GM23338 (cell line): ENCODE data around the gene AVPR1B.

Experiments used
- CREB1 ChIP-seq: fragments of 250-450 bp; sonication (Bioruptor Pico); IDR thresholded peaks from 2 replicates; pipeline ENCODE4 v1.5.0; 2020; ENCODE audit warnings: low read depth, mild to moderate bottlenecking, moderate library complexity
- EZH2phosphoT487 ChIP-seq: fragments of 200-600 bp; sonication (generic); IDR thresholded peaks from one replicate; pipeline ENCODE4 v1.8.1; 2018; ENCODE audit warnings: antibody characterized with exemption; ENCODE audit not compliant: unreplicated experiment
- POLR2AphosphoS5 ChIP-seq: IDR thresholded peaks from 2 replicates; pipeline ENCODE4 v1.6.1; 2016; ENCODE audit warnings: antibody characterized with exemption, low read depth
- TF ChIP-seq, protein P1 (sequence below), 2 experiments: fragments of 200-600 bp in 1 of 2; sonication (generic) in 1 of 2; conservative IDR thresholded peaks; 2 replicates each; pipeline versions ENCODE4 v1.5.1 to v1.6.1; 2016 to 2017; ENCODE audit warnings: antibody characterized with exemption in 2 of 2, low read depth in 2 of 2, mild to moderate bottlenecking in 2 of 2, moderate library complexity in 1 of 2

DNA sequence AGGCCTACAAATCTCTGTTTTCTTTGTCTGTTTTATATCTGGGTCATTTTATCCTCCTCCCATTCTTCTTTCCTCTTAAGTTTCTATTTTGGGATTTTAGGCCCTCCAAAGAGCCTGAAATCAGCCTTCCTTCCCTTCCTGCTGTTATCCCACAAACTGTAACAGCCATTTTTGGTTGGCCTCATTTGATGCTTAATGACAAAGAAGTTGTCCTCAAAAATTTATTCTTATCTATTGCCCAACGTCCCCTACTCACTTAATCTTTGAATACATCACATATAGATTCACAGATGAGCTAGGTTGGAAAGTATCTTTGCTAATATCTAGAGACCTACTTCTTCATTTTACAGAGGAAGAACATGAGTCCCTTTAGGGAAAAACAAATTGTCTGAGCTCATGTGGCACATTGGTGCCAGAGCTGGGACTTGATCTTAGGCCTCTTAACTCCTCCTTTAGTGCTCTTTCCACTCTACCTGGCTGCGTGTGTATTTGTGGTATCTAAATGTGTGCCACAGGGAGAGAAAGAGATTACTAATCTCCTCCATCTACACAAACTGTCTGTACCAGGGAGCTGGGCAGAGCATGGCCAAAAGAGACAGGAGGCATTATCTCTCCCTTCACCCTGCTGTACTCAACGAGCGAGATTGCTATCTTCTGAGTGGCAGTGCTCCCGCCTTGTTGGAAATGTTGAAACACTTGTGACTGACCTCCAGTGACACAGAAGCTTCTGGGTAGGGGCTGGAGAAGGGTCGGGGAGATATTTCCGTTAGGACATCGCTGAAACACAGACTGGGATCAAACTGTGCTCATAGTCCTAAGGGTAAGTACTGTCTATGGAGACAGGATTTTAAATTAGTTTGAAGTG lies 34.1 kb downstream of the AVPR1B start:
- TF ChIP-seq POLR2AphosphoS5 (no peak), EZH2phosphoT487 (no peak), CREB1 (CRISPR knock-in tag) (no peak)
- TF ChIP-seq, protein P1, sequence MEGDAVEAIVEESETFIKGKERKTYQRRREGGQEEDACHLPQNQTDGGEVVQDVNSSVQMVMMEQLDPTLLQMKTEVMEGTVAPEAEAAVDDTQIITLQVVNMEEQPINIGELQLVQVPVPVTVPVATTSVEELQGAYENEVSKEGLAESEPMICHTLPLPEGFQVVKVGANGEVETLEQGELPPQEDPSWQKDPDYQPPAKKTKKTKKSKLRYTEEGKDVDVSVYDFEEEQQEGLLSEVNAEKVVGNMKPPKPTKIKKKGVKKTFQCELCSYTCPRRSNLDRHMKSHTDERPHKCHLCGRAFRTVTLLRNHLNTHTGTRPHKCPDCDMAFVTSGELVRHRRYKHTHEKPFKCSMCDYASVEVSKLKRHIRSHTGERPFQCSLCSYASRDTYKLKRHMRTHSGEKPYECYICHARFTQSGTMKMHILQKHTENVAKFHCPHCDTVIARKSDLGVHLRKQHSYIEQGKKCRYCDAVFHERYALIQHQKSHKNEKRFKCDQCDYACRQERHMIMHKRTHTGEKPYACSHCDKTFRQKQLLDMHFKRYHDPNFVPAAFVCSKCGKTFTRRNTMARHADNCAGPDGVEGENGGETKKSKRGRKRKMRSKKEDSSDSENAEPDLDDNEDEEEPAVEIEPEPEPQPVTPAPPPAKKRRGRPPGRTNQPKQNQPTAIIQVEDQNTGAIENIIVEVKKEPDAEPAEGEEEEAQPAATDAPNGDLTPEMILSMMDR (conservative IDR thresholded peaks at IDR 0.05; ENCODE audit: low read depth in 2 of 2), result no peak
